SK-N-MC (cell line): ENCODE measurements around the gene ZCCHC24.

Source experiments
- DNase-seq: peaks from one replicate; pipeline ENCODE4 v3.0.0-alpha.2; 2011; ENCODE audit warnings: low read depth, low spot score
- H3K27ac ChIP-seq: fragments of 200-600 bp; sonication (generic); 2 replicates; pipeline ENCODE4 v1.5.1; 2016; ENCODE audit warnings: mixed run types
- H3K36me3 ChIP-seq: fragments of 200-600 bp; sonication (generic); 2 replicates; pipeline ENCODE4 v1.6.1; 2017; ENCODE audit warnings: antibody characterized with exemption, low read length, mixed read lengths; ENCODE audit not compliant: insufficient read depth
- H3K4me3 ChIP-seq: fragments of 200-600 bp; sonication (generic); 2 replicates; pipeline ENCODE4 v1.5.1; 2016
- H3K9ac ChIP-seq: fragments of 200-600 bp; sonication (generic); 2 replicates; pipeline ENCODE4 v1.8.0; 2017; ENCODE audit warnings: mixed run types, mixed read lengths; ENCODE audit not compliant: insufficient read length
- H3K9me3 ChIP-seq: fragments of 200-600 bp; sonication (generic); 2 replicates; pipeline ENCODE4 v1.6.1; 2017; ENCODE audit warnings: low read depth, mild to moderate bottlenecking, antibody characterized with exemption, low read length, moderate library complexity, mixed read lengths
- EZH2 ChIP-seq: fragments of 200-600 bp; sonication (generic); IDR thresholded peaks from one replicate; pipeline ENCODE4 v1.6.1; 2017; ENCODE audit warnings: antibody characterized with exemption
- FOXP2 ChIP-seq: optimal IDR thresholded peaks from 2 replicates; pipeline ENCODE3; 2011; ENCODE audit warnings: mild to moderate bottlenecking, moderate library complexity; ENCODE audit not compliant: insufficient read depth; ENCODE audit errors: extremely low read length, control extremely low read depth
- POLR2AphosphoS5 ChIP-seq: IDR thresholded peaks from 2 replicates; pipeline ENCODE4 v1.6.1; 2012; ENCODE audit warnings: mild to moderate bottlenecking, low read depth, low read length, borderline replicate concordance

The ZCCHC24 gene

GRCh38 chr10:79476645-79477044 lies 31.2 kb upstream of the ZCCHC24 start:
- Histone ChIP-seq H3K27ac (no peak overlapping the region), H3K9me3 (no peaks in the 10 kb centered on the region), H3K4me3 (no peak overlapping the region), H3K36me3 (no peaks in the 10 kb centered on the region), H3K9ac (no peak overlapping the region)
- no peak for DNase-seq
- no peak for TF ChIP-seq POLR2AphosphoS5
- no peak for TF ChIP-seq FOXP2
- TF ChIP-seq EZH2 = no peak

GRCh38 chr10:79475877-79476276 lies 30.5 kb upstream of the ZCCHC24 start:
- H3K27ac ChIP-seq = no peak overlapping the region
- no peak for DNase-seq
- no peak overlapping the region for H3K9ac ChIP-seq
- TF ChIP-seq FOXP2 = no peak
- TF ChIP-seq EZH2 = no peak
- no peak for TF ChIP-seq POLR2AphosphoS5
- no peaks in the 10 kb centered on the region for H3K9me3 ChIP-seq
- no peaks in the 10 kb centered on the region for H3K36me3 ChIP-seq
- no peak overlapping the region for H3K4me3 ChIP-seq

- no peak for DNase-seq
- no peak for TF ChIP-seq POLR2AphosphoS5
- no peak for TF ChIP-seq FOXP2
- TF ChIP-seq EZH2 = no peak
- no peak overlapping the region for H3K9ac ChIP-seq
These were observed 29.8 kb upstream of the ZCCHC24 start for GRCh38 chr10:79475119-79475653.

GRCh38 chr10:79473496-79474095 lies 28.2 kb upstream of the ZCCHC24 start:
- Histone ChIP-seq H3K9ac (no peak overlapping the region), H3K4me3 (no peak overlapping the region), H3K27ac (no peak overlapping the region), H3K9me3 (no peaks in the 10 kb centered on the region), H3K36me3 (no peaks in the 10 kb centered on the region)
- DNase-seq = no peak
- TF ChIP-seq FOXP2 = no peak
- no peak for TF ChIP-seq EZH2
- TF ChIP-seq POLR2AphosphoS5 = no peak

More at GRCh38 chr10:79475119-79475653, 29.8 kb upstream of the ZCCHC24 start:
- Histone ChIP-seq H3K36me3 (no peaks in the 10 kb centered on the region), H3K27ac (no peak overlapping the region), H3K4me3 (no peak overlapping the region), H3K9me3 (no peaks in the 10 kb centered on the region)

DNA sequence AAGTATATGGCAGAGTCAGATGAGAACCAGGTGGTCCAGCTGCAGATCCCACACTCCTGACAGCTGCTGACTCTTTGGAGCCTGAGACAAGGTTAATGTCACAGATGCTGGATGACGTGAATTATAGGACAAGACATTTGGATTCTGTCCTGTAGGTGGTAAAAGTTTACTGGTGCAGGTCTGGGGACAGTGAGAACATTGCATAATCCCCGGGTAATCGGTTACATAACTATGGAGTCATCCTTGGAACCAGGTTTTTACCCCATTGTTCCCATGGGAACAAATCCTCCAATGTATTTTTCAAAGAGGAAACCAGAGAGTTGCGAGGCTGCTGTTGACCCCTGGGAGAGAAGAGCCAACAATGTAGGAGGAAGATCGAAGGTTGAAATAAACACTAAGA lies 27.5 kb upstream of the ZCCHC24 start:
- DNase-seq = no peak
- H3K9me3 ChIP-seq = no peaks in the 10 kb centered on the region
- no peak overlapping the region for H3K27ac ChIP-seq
- TF ChIP-seq FOXP2 (no peak), POLR2AphosphoS5 (no peak), EZH2 (no peak)
- no peak overlapping the region for H3K4me3 ChIP-seq
- no peaks in the 10 kb centered on the region for H3K36me3 ChIP-seq
- no peak overlapping the region for H3K9ac ChIP-seq

- no peak for TF ChIP-seq POLR2AphosphoS5
- no peak for TF ChIP-seq FOXP2
- TF ChIP-seq EZH2 = no peak
- Histone ChIP-seq H3K36me3 (no peaks in the 10 kb centered on the region), H3K27ac (no peak overlapping the region), H3K4me3 (no peak overlapping the region), H3K9ac (no peak overlapping the region), H3K9me3 (no peaks in the 10 kb centered on the region)
- DNase-seq = no peak
These were observed 27.0 kb upstream of the ZCCHC24 start for GRCh38 chr10:79472449-79472848.

DNA sequence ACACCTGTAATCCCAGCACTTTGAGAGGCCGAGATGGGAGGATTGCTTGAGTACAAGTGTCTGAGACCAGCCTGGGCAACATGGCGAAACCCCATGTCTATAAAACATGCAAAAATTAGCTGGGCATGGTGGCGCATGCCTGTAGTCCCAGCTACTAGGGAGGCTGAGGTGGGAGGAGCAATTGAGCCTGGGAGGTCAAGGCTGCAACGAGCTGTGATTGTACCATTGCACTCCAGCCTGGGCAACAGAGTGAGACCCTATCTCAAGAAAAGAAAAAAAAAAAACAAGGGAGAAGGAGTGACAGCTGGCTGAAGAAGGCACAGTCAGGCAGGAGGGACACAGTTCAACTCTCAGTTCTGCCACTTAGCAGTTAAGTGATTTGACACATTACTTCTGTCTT lies 26.4 kb upstream of the ZCCHC24 start:
- Histone ChIP-seq H3K9me3 (no peaks in the 10 kb centered on the region), H3K27ac (no peak overlapping the region), H3K36me3 (no peaks in the 10 kb centered on the region), H3K9ac (no peak overlapping the region), H3K4me3 (no peak overlapping the region)
- DNase-seq = no peak
- TF ChIP-seq FOXP2 (no peak), EZH2 (no peak)

GRCh38 chr10:79470096-79470495 lies 24.7 kb upstream of the ZCCHC24 start:
- no peak overlapping the region for H3K9ac ChIP-seq
- no peaks in the 10 kb centered on the region for H3K36me3 ChIP-seq
- H3K4me3 ChIP-seq = no peak overlapping the region
- DNase-seq = no peak
- H3K27ac ChIP-seq = no peak overlapping the region
- TF ChIP-seq POLR2AphosphoS5 (no peak), FOXP2 (no peak), EZH2 (no peak)
- no peaks in the 10 kb centered on the region for H3K9me3 ChIP-seq
